Esophagus muscularis mucosa (tissue), 4 donors: ENCODE measurements around the gene ABHD12B.

Source experiments
- EP300 ChIP-seq: sonication (generic); formaldehyde crosslinking; IDR thresholded peaks from one replicate; pipeline ENCODE4 v1.6.1; 2017; ENCODE audit warnings: antibody characterized with exemption
- POLR2A ChIP-seq: fragments of 450-650 bp; IDR thresholded peaks from one replicate; pipeline ENCODE4 v1.6.1; 2017; ENCODE audit warnings: antibody characterized with exemption, moderate library complexity, mild to moderate bottlenecking, low read depth
- POLR2AphosphoS5 ChIP-seq, 2 donors: sonication (generic); formaldehyde crosslinking; IDR thresholded peaks; one replicate each; pipeline ENCODE4 v1.6.1; 2017; ENCODE audit warnings: antibody characterized with exemption in 2 of 2
- TF ChIP-seq, protein P1 (sequence below), 3 experiments: fragments of 200-600 bp in 2 of 3; fragments of 450-650 bp in 1 of 3; sonication (generic) in 2 of 3; IDR thresholded peaks; one replicate each; pipeline ENCODE4 v1.5.1; 2017 to 2019; ENCODE audit warnings: antibody characterized with exemption in 3 of 3, mild to moderate bottlenecking in 2 of 3, moderate library complexity in 1 of 3

DNA sequence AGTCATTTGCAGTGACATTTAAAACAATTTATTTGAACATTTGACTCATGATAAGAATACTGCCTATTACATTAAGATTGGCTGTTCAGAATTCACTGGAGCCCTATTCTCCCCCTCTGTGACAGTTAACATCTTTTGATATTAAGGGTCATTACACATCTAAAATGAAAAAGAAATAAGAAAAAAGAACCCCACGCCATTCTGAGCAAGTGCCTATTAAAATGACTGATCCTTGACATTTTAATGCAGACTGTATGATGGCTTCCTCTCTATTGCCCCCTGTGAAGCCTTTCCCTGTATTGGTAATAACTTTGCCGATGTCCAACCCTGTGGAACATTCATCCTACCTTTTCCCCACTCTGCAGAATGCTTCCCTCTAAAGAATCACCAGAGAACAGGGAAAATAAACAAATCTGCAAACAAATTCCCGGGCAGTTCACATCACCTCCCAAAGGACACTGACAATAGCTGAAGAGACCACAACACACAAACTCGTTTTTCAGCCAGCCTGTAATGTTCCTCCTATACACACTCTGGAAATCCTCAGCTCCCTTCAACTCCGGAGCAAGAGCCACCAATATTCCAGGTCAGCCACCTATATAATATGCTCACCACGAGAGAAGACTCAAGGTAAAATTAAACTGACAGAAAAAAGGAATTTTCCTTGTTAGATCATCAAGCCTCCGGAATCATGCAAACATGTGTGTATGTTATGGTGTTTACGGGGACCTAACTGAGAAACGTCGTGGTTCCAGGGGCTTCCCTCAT, 42.9 kb upstream of the ABHD12B start:
- TF ChIP-seq, protein P1, sequence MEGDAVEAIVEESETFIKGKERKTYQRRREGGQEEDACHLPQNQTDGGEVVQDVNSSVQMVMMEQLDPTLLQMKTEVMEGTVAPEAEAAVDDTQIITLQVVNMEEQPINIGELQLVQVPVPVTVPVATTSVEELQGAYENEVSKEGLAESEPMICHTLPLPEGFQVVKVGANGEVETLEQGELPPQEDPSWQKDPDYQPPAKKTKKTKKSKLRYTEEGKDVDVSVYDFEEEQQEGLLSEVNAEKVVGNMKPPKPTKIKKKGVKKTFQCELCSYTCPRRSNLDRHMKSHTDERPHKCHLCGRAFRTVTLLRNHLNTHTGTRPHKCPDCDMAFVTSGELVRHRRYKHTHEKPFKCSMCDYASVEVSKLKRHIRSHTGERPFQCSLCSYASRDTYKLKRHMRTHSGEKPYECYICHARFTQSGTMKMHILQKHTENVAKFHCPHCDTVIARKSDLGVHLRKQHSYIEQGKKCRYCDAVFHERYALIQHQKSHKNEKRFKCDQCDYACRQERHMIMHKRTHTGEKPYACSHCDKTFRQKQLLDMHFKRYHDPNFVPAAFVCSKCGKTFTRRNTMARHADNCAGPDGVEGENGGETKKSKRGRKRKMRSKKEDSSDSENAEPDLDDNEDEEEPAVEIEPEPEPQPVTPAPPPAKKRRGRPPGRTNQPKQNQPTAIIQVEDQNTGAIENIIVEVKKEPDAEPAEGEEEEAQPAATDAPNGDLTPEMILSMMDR (IDR thresholded peaks at IDR 0.05) = no peak
- TF ChIP-seq POLR2A (no peak), EP300 (no peak), POLR2AphosphoS5 (IDR thresholded peaks at IDR 0.05) (no peak)
